ENCODE results near the gene ANKFY1.
"Not testable (repeated sequence)": the region's sequence is repeated elsewhere in the genome, so short reads cannot be mapped to it uniquely, and the experiment has no call there.

ANKFY1 gene

GRCh38 chr17:4256952-4257351 is 6.8 kb downstream of the ANKFY1 start:
- no peak for DNase-seq (ENCODE audit: low read depth)

GRCh38 chr17:4255271-4255670 is 8.5 kb downstream of the ANKFY1 start:
- not testable (repeated sequence) for DNase-seq (ENCODE audit: low read depth)

- DNase-seq (ENCODE audit: low read depth): no peak
Measured at GRCh38 chr17:4250887-4251286, 12.9 kb downstream of the ANKFY1 start.

GRCh38 chr17:4249452-4250029 is 14.2 kb downstream of the ANKFY1 start:
- no peak for DNase-seq (ENCODE audit: low read depth)

- no peak for DNase-seq (ENCODE audit: low read depth)
Measured at GRCh38 chr17:4248504-4249277, 15.1 kb downstream of the ANKFY1 start.

GRCh38 chr17:4247971-4248388 is 15.8 kb downstream of the ANKFY1 start:
- DNase-seq (ENCODE audit: low read depth): no peak

- DNase-seq (ENCODE audit: low read depth): no peak
Measured at GRCh38 chr17:4247361-4247970, 16.3 kb downstream of the ANKFY1 start.

GRCh38 chr17:4246674-4247073 is 17.1 kb downstream of the ANKFY1 start:
- DNase-seq (ENCODE audit: low read depth): no peak

GRCh38 chr17:4241535-4241934 is 22.2 kb downstream of the ANKFY1 start:
- DNase-seq (ENCODE audit: low read depth): no peak

- no peak for DNase-seq (ENCODE audit: low read depth)
Measured at GRCh38 chr17:4236456-4236855, 27.3 kb downstream of the ANKFY1 start.

- no peak for DNase-seq (ENCODE audit: low read depth)
Measured at GRCh38 chr17:4235372-4236279, 28.2 kb downstream of the ANKFY1 start.

GRCh38 chr17:4234401-4234800 is 29.4 kb downstream of the ANKFY1 start:
- no peak for DNase-seq (ENCODE audit: low read depth)

- DNase-seq (ENCODE audit: low read depth): no peak
Measured at GRCh38 chr17:4233668-4234258, 30.0 kb downstream of the ANKFY1 start.

- DNase-seq (ENCODE audit: low read depth): no peak
Measured at GRCh38 chr17:4232168-4232813, 31.5 kb downstream of the ANKFY1 start.

GRCh38 chr17:4229627-4230541 is 33.9 kb downstream of the ANKFY1 start:
- no peak for DNase-seq (ENCODE audit: low read depth)

GRCh38 chr17:4221899-4222659 is 41.7 kb downstream of the ANKFY1 start:
- DNase-seq (ENCODE audit: low read depth): no peak

GRCh38 chr17:4221163-4221562 is 42.6 kb downstream of the ANKFY1 start:
- DNase-seq (ENCODE audit: low read depth): no peak

- no peak for DNase-seq (ENCODE audit: low read depth)
Measured at GRCh38 chr17:4220655-4221054, 43.1 kb downstream of the ANKFY1 start.

- DNase-seq (ENCODE audit: low read depth): no peak
Measured at GRCh38 chr17:4219241-4219640, 44.5 kb downstream of the ANKFY1 start.
